Stimulated activated CD4-positive, alpha-beta T cell treated with anti-CD3 and anti-CD28 coated beads, Interleukin-15, amount 100 ng/mL, for 1 hour (primary cell): Measurements from ENCODE around the gene SUSD3.

Experiments
- DNase-seq, 2 donors: peaks; one replicate each; pipeline ENCODE4 v3.0.0-alpha.2; 2020; ENCODE audit warnings: low read depth in 1 of 2, low spot score in 1 of 2

Gene SUSD3

DNA sequence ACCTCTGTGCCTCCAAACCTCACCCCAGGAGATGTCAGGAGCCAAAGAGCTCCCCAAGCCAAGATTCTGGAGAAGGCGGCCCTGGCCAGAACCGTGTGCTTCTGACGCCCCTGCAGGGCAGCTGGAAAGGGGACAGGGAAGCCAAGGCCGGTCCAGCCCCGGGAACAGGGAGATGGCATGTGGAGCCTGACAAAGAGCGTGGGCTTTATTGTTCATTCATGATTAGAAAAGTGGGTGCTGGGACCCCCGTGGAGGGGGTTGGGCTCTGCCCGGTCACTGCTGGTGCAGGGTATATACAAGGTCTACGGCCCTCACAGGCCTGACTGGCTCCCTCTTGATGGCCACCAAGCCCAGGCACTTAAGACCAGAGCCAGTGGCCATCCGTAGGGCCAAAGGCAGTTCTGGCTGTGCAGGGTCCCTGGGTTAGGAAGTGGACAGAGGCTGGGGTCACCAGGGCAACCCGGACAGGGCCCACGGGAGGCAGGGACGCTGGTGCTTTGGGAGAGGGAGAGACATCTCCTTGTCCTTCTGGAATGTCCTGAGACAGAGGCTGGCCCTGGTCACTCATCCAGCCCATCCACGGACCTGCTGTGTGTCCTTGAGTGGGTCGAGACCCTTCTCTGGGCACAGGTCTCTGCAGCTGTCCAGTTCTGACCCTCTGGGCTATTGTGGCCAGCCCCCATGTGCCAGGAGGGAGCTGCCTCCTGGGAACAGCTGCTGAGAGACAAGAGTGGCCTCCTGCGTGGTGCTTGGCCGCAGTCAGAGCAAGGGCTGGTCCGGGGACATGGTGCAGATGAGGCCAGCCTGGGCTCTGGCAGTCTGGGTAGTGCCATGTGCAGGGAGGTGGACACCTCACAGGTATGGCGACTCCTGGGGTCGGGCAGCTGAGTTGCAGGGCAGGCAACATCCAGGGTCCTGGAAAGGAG lies 63.1 kb downstream of the SUSD3 start:
- no peak for DNase-seq

GRCh38 chr9:93122721-93123221 lies 64.3 kb downstream of the SUSD3 start:
- no peak for DNase-seq

DNA sequence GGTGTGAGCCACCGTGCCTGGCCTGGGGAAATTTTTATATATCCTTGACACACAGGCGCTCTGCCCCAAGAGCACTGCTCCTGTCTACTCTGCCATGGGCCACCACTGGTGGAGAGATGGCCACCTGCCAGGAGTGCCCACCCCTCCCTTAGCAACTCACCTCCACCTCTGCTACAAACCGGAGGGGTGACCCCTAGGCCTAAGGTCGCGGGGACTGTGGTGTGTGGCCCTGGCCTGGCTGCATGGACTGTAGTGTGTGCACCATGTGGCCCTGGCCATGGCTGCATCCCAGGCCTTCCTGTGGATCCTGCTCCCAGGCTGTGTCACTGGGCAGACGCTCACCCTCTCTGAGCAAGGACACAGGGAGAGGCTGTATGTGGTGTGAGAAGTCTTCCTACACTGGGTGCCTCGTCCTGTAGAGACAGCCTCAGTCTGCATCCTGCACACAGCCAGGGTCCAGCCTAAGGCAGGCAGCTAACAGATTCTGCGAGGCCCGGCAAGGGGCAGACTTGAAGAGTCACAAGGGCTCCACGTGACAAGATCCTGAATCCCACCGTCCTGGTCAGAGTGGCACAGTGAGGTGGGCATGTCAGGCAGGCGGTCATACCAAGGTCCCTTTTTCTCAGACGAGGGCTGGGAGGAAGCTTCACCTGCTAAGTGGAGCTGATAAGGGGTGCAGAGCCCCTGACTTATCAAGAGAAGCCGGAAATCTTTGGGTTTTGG lies 65.2 kb downstream of the SUSD3 start:
- no peak for DNase-seq

DNA sequence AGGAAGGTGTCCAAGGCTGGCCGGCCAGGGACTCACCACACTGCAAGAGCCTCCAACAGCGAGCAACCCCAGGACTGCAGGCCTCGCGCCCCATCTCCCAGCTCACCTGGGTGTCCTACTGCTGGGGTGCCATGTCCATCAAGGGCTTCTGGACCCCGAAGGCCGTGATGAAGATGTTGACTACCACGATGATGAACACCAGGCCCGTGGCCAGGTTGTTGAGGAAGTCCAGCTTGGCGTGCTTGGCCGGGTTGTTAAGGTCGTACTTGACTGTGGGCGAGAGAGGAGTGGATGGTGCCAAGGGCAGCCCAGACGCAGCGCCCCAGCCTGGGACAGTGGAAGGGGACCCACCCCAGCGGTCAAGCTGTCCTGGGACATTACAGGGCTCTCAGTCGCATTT lies 66.3 kb downstream of the SUSD3 start:
- DNase-seq: no peak

- no peak for DNase-seq
Observed at GRCh38 chr9:93125331-93125894, 66.9 kb downstream of the SUSD3 start.

- DNase-seq: no peak
Observed at GRCh38 chr9:93126151-93126781, 67.8 kb downstream of the SUSD3 start.

DNA sequence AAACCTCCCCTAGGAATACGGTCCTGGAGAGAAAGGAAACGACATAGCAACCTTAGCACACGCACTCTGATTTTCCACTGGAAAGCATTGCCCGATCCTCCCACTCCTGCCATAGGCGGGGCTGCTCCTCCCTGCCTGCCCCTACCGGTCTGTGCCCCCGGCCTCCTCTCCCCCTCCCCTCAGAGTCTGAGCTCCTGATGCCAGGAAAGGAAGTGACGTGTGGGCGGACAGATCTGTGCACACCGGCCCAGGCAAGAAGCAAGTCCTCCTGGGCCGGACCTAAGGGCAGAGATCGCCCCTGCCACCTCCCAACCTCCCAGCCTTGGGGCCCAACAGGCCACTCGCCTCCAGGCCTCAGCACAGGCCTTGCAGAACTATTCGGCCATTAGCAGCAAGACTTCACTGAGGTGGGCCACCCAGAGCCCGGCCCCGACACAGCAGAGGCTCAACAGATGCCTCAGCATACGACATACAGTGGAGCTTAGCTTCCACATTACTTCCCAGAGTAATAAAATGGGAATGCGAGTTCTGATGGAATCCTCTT lies 68.4 kb downstream of the SUSD3 start:
- DNase-seq: no peak

GRCh38 chr9:93127395-93127911 lies 69.0 kb downstream of the SUSD3 start:
- no peak for DNase-seq

GRCh38 chr9:93128011-93128714 lies 69.7 kb downstream of the SUSD3 start:
- DNase-seq: no peak

GRCh38 chr9:93128715-93129224 lies 70.3 kb downstream of the SUSD3 start:
- no peak for DNase-seq

DNA sequence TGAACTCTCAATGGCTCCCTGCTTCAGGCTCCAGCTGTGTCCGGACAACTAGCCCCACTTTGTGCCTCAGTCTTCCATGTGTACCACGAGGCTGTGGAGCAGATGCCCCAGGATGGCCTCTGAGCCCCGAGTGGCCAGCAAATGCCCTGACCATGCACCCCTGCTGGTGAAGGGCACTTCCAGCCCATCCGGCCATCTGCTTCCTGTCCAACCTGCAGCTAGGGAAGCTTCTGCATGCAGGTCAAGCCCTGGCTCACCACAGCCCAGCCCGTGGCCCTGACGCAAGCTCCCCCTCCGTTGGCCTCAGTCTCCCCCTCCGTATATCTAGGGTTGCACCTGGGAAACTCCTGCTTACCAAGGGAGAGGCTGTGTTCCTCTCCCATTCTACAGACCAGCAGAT lies 70.8 kb downstream of the SUSD3 start:
- no peak for DNase-seq

DNA sequence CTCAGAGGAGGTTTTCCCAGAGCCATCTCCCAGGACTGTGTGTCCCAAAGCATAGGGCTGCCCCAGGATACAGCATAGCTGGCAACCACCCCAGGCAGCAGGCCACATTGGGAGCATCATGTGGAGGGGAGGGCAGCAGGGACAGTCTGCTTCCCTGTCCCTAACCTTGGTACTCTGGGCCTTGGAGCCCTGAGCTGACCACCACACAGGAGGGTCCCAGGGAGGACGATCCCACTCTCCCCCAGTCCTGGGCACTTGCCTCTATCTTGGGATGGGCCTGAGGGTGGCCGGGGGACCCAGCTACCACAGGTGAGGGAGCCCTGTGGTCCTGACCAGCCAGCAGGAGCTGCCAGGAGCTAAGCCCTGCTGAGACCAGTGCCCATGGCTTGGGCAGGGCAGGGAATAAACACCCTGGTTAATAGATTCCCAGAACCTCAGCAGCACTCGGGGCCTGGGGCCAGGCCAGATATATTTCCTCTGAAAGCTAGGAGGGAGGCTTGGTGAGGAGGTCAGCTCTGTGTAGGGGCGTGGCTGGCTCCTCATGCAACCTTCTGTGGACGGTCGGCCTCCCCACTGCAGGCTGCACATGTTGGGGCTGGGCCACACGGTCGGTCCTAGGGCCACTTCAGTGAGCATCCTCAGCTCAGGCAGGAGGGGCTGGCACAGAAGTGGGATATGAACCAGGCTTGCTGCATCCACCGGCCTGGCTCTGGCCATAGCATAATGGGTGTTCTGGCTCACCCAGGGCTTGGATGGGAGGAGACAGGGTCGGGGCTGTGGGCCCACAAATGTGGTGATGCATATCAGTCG lies 71.4 kb downstream of the SUSD3 start:
- DNase-seq: no peak

- no peak for DNase-seq
Observed at GRCh38 chr9:93130861-93131481, 72.5 kb downstream of the SUSD3 start.

GRCh38 chr9:93131599-93132286 lies 73.2 kb downstream of the SUSD3 start:
- DNase-seq: no peak

DNA sequence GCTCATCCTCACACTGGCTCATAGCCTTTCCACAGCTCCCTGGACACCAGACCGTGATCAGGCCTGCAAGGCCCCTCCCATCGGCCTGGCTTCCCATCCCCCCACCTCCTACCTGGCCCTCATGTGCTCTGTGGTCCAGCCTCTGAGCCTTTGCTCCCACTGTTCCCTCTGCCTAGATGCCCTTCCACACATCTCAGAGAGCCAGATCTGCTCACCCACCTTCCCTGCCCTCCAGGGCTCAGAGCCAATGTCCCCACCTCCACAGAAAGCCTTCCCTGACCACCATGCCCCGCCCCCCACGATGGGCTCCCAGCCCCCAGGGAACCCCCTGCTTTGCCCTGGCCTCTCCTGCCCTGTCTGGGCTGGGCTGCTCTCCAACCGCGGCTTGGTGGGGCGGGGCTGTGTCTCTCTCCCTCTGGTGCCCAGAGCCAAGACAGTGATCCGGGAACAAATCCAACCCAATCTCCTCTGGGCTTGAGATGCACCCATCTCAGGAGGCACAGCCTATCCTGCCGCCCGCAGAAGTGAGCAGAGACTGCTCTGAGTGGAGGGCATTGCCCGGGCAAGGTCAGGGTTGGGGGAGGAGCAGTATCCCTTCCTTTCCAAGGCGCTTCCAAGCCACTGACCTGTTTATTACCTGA lies 73.9 kb downstream of the SUSD3 start:
- DNase-seq: no peak

GRCh38 chr9:93132946-93133680 lies 74.6 kb downstream of the SUSD3 start:
- no peak for DNase-seq

DNA sequence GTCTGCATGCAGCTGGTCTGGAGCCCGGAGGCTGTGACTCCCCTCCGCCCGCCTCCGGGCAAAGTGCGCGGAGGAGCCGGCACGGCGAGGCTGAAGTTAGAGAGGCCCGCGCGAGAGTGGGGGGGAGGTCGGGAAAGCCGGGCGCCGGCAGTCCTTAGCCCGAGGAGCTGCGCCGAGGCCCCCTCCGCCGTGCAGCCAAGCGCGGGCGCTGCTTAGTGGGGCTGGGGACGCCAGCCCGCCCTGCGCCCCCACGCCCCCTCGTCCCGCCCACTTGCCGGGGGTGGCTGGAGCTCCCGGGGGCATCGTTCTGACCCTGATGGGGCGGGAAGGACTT lies 75.1 kb downstream of the SUSD3 start:
- DNase-seq: peak in 1 of 2 donors; percentile 27
